Occipital lobe (tissue), 2 donors: ENCODE measurements around the gene FOLR1. TPM values are rescaled to one million over a fixed set of nuclear protein-coding genes. Genes with fewer than 3 reads are reported as not detected.
A peak's percentile ranks its signal among the peaks of the same experiment; 100 is the strongest.
"Not testable (repeated sequence)": the region's sequence is repeated elsewhere in the genome, so short reads cannot be mapped to it uniquely, and the experiment has no call there.

Experiments
- DNase-seq: peaks from one replicate; lab custom pipeline; 2025; lab: John Stamatoyannopoulos, UW
- total RNA-seq: library from RNA; depleted of rRNA; stranded (reverse); fragments of >200 nt; gene quantifications from one replicate; pipeline ENCODE4 v1.2.3, GENCODE V29; 2014

The FOLR1 gene
- total RNA-seq, result not detected

DNA sequence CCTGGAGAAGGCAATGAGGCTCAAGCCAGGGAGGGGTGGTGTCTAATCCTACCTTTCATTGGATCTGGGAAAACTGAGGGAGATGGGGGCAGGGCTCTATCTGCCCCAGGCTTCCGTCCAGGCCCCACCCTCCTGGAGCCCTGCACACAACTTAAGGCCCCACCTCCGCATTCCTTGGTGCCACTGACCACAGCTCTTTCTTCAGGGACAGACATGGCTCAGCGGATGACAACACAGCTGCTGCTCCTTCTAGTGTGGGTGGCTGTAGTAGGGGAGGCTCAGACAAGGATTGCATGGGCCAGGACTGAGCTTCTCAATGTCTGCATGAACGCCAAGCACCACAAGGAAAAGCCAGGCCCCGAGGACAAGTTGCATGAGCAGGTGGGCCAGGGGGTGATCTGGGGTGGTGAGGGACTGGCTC, at the start of gene FOLR1:
TSS of gene FOLR1 (plus strand) at position 180 of the 421 bp plus-strand sequence. CDS start at position 214, 34 bp downstream.
- no peak for DNase-seq

- not testable (repeated sequence) for DNase-seq
These were observed 49.4 kb upstream of the FOLR1 start for GRCh38 chr11:72142543-72142942.

DNA sequence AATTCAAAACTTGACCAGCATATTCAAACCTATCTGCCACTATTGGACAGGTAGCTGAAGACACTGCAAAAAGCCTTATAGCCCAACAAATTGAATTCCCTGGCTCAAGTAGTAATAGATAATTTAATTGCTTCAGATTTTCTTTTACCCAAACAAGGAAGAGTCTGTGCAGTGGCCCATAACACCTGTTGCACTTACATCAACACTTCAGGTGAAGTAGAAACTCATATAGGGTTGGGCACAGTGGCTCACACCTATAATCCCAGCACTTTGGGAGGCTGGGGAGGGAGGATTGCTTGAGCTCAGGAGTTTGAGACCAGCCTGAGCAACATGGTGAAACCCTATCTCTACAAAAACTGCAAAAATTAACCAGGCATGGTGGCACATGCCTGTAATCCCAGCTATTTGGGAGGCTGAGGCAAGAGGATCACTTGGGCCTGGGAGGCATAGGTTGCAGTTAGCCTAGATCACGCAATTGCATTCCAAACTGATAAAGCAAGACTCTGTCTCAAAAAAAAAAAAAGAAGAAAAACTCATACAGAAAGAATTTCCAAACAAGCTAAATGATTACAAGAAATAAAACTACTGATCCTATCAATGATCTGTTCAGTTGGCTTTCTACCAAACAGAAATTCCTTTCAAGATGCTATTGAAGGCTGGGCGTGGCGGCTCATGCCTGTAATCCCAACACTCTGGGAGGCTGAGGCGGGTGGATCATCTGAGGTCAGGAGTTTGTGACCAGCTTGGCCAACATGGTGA, 47.0 kb upstream of the FOLR1 start:
- DNase-seq, result no peak

- no peak for DNase-seq
These were observed 45.3 kb upstream of the FOLR1 start for GRCh38 chr11:72146625-72147024.

DNA sequence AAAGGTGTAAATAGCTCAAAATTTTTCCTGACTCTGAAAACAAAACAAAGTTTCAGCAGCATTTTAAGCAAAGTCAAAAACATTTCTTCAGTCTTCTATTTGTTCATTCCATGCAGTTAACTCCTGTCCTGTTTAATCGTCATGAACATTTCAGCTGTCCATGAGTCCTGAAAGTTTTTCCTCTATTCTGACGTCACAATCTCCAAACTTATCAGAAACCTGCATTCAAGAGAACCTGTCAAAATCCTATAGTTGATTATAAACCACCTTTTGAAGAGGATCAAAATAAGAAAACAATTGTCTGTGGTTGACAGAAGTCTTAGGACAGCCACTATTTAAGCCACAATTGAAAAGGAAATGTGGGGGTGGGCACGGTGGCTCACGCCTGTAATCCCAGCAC, 41.1 kb upstream of the FOLR1 start:
- no peak for DNase-seq

DNA sequence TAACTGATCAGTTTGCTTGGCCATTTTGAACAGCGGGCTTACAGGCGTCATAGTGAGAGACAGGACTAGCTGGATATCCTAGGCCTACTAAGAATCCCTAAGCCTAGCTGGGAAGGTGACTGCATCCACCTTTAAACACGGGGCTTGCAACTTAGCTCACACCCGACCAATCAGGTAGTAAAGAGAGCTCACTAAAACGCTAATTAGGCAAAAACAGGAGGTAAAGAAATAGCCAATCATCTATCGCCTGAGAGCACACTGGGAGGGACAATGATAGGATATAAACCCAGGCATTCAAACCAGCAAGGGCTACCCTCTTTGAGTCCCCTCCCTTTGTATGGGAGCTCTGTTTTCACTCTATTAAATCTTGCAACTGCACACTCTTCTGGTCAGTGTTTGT, 38.1 kb upstream of the FOLR1 start:
- DNase-seq, result not testable (repeated sequence)

- no peak for DNase-seq
These were observed 37.1 kb upstream of the FOLR1 start for GRCh38 chr11:72154816-72155215.

DNA sequence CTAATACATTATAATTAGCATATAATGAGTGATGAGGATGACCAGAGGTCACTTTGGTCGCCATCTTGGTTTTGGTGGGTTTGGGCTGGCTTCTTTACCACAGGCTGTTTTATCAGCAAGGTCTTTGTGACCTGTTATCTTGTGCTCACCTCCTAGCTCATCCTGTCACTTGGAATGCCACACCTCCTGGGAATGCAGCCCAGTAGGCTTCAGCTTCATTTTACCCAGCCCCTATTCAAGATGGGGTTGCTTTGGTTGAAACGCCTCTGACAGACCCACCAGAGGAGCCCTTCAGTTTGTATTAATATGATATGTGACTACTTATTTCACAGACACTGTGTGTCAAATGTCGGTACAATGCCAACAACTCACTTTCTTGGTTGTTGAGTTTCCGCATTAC, 36.2 kb upstream of the FOLR1 start:
- DNase-seq, result no peak

DNA sequence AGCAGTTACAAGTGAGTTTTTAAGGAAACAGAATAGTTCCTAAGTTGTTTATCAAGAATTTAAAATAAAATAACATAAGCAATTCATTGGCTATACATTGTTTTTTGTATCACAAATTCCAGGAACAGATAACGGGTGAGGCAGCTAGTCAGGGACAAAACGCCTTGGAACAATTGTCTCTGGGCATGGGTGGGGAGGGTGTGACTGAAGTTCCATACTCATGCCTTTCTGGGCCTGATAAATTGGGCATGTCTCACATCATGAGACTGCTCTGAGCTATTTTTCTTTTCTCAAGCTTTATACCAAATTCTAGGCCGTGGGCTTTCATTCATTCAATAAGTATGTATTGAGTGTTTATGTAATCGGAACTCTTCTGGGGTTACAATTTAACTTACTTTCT, 34.8 kb upstream of the FOLR1 start:
- DNase-seq, result no peak

DNA sequence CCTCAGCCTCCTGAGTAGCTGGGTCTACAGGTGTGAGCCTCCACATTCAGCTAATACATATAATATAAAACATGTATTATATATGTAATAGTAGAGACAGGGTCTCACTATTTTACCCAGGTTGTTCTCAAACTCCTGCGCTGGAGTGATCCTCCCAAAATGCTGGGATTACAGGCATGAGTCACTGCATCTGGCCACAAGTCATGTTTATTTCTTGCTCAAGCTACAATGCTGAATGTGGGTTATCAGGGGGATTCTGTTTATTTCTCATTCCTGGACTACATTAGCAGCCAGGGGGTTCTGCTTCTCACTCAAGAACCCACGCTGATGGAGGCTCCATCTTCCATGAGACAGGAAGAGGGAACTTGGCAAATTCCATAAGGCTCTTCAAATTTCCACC, 31.6 kb upstream of the FOLR1 start:
- no peak for DNase-seq

GRCh38 chr11:72162891-72163492, 28.9 kb upstream of the FOLR1 start:
- no peak for DNase-seq

- DNase-seq, result not testable (repeated sequence)
These were observed 27.8 kb upstream of the FOLR1 start for GRCh38 chr11:72164187-72164586.

DNA sequence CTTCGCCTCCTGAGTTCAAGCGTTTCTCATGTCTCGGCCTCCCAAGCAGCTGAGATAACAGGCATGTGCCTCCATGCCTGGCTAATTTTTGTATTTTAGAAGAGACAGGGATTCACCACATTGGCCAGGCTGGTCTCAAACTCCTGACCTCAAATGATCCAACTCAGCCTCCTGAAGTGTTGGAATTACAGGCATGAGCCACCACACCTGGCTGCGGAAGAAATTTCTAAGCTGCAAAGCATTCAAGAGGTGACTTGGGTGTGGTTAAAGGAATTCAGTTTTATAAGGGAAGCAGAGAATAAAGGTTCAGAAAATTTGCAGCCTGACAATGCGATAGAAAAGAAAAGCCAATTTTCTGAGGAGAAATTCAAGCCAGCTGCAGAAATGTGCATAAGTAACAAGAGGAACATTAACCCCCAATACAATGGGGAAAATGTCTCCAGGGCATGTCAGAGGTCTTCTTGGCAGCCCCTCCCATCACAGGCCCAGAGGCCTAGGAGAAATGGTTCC, 22.8 kb upstream of the FOLR1 start:
- DNase-seq, result not testable (repeated sequence)

DNA sequence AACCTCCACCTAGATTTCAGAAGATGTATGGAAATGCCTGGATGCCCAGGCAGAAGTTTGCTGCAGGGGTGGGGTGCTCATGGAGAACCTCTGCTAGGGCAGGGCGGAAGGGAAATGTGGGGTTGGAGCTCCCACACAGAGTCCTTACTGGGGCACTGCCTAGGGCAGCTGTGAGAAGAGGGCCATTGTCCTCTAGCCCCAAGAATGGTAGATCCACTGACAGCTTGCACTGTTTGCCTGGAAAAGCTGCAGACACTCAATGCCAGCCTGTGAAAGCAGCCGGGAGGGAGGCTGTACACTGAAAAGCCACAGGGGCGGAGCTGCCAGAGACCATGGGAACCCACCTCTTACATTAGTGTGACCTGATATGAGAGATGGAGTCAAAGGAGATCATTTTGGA, 22.2 kb upstream of the FOLR1 start:
- DNase-seq, result peak; percentile 9

DNA sequence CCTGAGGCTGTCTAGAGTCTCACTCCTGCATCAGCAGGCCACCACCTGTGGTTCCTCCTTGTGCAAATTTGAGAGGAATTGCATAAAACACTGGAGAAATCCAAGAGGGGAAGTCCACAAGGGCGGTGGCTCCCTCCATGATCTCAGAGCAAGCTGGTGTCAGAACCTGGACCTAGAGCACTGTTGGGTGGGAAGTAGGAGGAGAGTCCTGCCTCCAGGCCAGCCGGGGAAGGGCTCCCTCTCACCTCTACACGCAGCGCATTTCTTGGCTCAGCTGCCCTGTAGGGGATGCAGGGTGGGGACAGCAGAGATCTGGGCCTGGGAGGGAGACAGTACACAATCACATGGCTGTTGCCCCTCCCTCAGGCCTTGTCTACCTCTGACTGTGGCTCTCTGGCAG, 19.9 kb upstream of the FOLR1 start:
- DNase-seq, result not testable (repeated sequence)

DNA sequence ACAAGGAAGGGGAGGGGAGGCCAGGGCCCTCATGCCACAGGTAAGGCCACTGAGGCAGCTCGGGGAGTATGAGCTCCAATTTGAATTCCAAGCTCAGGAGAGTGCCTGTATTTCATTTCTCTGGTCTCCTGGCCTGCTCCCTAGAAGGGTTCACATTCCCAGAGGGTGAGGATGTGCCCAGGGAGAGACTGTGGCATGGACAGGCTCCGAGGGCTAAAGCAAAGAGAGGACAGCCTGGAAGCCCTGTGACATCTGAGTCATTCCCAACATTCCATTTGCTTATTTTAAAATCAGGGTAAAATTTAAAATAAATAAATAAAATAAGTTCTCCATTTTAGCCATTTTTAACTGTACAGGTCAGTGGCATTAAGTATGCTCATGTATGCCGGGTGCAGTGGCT, 18.6 kb upstream of the FOLR1 start:
- no peak for DNase-seq

DNA sequence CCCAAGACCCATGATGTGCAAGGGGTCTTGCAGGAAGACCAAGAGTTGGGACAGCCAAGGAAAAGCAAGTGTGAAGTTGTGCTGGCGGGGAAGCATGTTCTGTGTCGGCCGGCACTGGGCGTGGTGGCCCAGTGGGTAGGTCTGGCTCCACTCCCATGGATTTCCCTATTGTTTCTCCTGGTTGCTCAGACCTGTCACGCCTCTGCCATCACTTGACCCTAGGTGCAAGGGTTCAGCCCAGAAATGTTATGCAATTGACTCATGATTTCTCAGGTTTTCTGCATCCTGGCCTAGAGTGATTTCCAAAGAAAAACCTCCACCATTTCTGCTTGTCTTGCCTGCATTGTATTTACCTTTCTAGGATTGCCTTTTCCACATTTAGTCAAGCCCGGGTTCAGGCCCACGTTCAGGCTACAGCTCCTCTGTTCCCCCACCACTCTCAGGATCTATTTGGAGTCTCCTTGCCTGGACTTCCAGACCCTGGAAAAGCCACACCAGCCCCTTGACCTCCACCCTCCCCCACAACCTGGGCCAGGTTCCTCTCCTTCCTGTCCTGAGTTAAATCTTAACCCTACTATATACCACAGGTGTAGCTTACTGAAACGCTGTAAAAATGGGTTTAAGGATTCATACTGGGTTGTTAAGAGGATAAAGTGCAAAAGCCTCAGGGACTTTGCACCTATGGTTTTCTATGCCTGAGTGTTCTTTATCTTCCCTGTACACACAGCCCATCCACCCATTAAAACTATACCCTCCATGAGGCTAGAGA, 17.5 kb upstream of the FOLR1 start:
- DNase-seq, result no peak

- no peak for DNase-seq
These were observed 14.3 kb upstream of the FOLR1 start for GRCh38 chr11:72177656-72178055.

GRCh38 chr11:72179049-72179803, 12.7 kb upstream of the FOLR1 start:
- DNase-seq, result no peak

DNA sequence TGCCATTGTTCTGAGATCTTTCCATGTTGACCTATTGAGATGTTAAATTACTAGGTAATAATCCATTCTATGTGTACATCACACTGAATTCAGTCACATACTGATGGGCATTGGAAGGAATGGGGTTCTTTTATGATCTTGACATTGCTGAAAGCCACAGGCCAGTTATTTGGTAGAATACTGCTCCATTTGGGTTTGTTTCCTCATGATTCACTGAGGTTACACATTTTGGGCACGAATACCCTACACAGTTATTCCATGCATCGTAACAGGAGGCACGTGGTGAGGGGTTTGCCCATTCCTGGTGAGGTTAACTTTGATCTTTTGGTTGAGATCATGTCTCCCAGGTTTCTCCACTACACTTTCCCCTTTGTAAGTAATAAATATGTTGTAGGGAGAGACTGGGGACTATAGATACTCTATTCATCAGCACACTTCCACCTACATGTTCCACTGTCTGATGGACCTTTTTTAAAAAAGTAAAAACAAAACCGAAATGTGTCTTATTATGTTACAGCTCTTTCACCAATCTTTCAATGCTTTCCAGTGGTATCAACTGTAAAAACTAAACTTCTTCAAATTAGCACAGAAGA, 12.0 kb upstream of the FOLR1 start:
- no peak for DNase-seq
